HFFc6 (cell line): ENCODE results near the gene PAPPA. TPM values are rescaled to one million over a fixed set of nuclear protein-coding genes. Genes with fewer than 3 reads are reported as not detected.

Source experiments
- DNase-seq: peaks from one replicate; pipeline ENCODE4 v3.0.0-alpha.2; 2018
- H3K27ac Mint-ChIP-seq: 2 replicates; pipeline ENCODE4 v1.8.0; 2020; ENCODE audit warnings: mild to moderate bottlenecking, mixed read lengths
- H3K27me3 Mint-ChIP-seq: 2 replicates; pipeline ENCODE4 v1.8.0; 2021; ENCODE audit warnings: mild to moderate bottlenecking, moderate library complexity, mixed read lengths; ENCODE audit not compliant: insufficient read depth
- H3K36me3 Mint-ChIP-seq: 2 replicates; pipeline ENCODE4 v1.8.0; 2021; ENCODE audit warnings: low read depth, mixed read lengths
- H3K4me1 Mint-ChIP-seq: 2 replicates; pipeline ENCODE4 v1.8.0; 2020; ENCODE audit warnings: low read depth, mixed read lengths
- H3K4me3 Mint-ChIP-seq: 2 replicates; pipeline ENCODE4 v1.8.0; 2020; ENCODE audit warnings: mild to moderate bottlenecking, moderate library complexity, mixed read lengths
- H3K9me3 Mint-ChIP-seq: 2 replicates; pipeline ENCODE4 v1.8.0; 2020; ENCODE audit warnings: mild to moderate bottlenecking, mixed read lengths
- CTCF ChIP-seq: fragments of 200-600 bp; sonication (generic); IDR thresholded peaks from 2 replicates; pipeline ENCODE4 v1.5.0; 2021; ENCODE audit warnings: antibody characterized with exemption, mild to moderate bottlenecking
- total RNA-seq, 6 experiments: library from RNA; stranded (reverse); fragmentation: NEBNext Ultra II Directional; extraction: Animal tissue kit (Norgen Biotek cat#: 25700); gene quantifications; 2 replicates in 1 of 6; 3 replicates in 5 of 6; pipeline ENCODE4 v1.2.3, GENCODE V29; 2021

PAPPA gene
- total RNA-seq, 6 experiments from 2014 or later = 8.2 to 13.2 (median 12.3) TPM

DNA sequence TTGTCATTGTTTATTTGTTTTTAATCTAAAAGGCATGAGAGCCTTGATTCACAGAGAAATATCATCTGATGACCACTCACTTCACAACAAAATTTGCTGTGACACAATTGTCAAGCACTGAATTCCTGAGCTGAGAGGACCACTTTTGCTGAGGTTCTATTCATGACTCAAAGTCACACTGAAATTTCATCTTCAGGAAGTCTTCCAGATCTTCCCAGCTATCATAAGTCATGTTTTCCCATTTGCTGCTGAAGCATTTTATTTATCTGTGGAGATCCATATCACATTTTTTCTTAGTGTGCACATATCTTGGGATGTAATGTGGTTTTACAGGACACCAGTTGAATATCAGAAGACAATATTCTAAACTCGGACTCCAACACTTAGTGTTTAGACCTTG lies 278.5 kb downstream of the PAPPA start:
- Mint-ChIP-seq H3K4me1 (peaks cover 20% of the 10 kb centered on the region), H3K36me3 (no peaks in the 10 kb centered on the region), H3K27me3 (peaks cover 3% of the 10 kb centered on the region; the same call in 1 of the 2 replicates), H3K4me3 (no peak overlapping the region), H3K9me3 (no peaks in the 10 kb centered on the region), H3K27ac (no peak overlapping the region)
- TF ChIP-seq CTCF = no peak
- DNase-seq = peak; percentile 19

DNA sequence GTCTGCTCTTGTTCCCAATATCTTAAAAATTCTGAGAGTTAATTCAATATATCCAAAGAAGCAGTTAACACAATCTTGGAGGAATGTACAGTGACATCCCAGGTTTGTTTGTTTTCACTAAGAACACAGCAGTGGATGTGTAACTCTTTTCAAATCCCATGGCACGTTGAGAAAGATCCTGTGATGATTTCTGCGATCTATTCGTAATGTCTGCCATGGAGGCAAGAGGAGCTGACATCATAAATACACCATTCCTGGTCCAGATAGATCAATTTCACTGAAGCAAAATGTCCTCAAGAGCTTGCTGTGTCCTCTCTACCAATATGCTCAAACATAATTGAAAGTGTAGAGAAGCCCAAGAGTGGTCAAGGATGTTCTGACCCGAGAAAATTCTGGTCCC lies 280.7 kb downstream of the PAPPA start:
- no peaks in the 10 kb centered on the region for H3K9me3 Mint-ChIP-seq
- peaks cover 20% of the 10 kb centered on the region for H3K4me1 Mint-ChIP-seq
- no peak overlapping the region for H3K27ac Mint-ChIP-seq
- DNase-seq = no peak
- no peaks in the 10 kb centered on the region for H3K36me3 Mint-ChIP-seq
- no peak overlapping the region for H3K4me3 Mint-ChIP-seq
- H3K27me3 Mint-ChIP-seq = peaks cover 4% of the 10 kb centered on the region; the same call in 1 of the 2 replicates
- no peak for TF ChIP-seq CTCF

- TF ChIP-seq CTCF = no peak
- no peak for DNase-seq
- Mint-ChIP-seq H3K27ac (no peak overlapping the region), H3K36me3 (peaks cover 3% of the 10 kb centered on the region; the same call in 1 of the 2 replicates), H3K9me3 (no peaks in the 10 kb centered on the region), H3K4me1 (peaks cover 28% of the 10 kb centered on the region), H3K27me3 (peaks cover 1% of the 10 kb centered on the region; the same call in 1 of the 2 replicates), H3K4me3 (no peak overlapping the region)
Measured at GRCh38 chr9:116435706-116436105, 282.1 kb downstream of the PAPPA start.

DNA sequence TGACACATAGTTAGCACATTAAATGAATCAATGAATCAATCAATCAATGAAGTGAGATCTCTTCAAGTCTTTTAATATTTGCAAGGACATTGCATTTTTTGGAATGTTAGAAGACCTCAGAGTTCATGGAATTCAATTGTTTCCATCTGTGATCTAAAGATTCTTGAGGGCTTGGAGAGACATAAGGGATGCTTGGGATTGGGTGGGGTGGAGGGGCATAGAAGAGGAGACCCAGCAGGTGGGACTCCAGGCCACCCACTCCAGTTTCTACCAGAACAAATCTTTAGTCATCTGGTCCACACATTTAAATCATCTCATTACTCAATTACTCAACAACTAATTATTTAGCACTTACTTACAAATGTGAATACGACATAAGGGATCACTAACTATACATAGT lies 282.5 kb downstream of the PAPPA start:
- Mint-ChIP-seq H3K27ac (no peak overlapping the region), H3K9me3 (no peaks in the 10 kb centered on the region), H3K27me3 (peaks cover 1% of the 10 kb centered on the region; the same call in 1 of the 2 replicates), H3K36me3 (peaks cover 3% of the 10 kb centered on the region; the same call in 1 of the 2 replicates), H3K4me3 (no peak overlapping the region), H3K4me1 (peaks cover 28% of the 10 kb centered on the region)
- no peak for DNase-seq
- TF ChIP-seq CTCF = no peak

DNA sequence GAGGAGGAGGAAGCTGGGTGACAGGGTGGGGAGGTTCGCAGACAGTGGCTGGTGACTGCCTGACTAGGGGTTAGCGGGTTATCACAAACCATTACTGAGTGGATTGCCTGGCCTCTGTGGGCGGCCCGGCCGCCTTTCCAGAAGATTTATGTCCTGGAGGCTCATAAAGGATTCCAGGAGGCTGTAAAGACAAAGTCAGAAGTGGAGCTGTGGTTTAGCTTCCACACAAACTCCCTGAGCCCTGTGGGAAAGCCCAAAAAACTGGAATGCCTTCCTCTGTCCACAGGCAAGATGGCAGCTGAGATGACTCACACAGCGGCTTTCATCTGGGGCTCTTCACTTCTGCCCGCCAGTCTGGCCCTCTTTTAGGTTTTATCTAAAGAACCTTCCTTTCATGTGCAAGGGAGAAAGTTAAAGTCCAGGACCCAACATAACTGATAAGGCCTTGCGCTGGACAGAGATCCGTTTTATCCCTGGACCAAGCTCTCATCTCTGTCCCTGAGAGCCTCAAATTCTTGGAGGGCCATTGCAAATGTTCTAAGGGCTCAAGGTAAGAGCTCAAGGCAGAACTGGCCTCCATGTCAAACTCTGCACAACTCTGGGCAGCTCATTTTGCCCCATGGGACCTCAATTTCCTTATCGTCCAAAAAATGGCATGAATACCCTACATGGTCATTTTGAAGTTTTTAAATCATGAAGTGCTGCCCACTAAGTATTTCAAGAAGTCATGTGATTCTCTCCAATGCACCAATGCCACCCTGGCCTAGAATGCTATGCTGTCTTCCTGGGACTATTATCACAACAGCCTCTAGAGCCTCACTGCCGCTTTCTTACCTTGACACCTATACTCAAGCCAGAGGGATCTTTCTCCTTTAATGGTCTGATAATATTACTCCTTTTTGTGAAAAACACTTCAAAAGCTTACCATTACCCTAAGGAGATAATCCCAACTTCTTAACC lies 284.1 kb downstream of the PAPPA start:
- peaks cover 3% of the 10 kb centered on the region; the same call in 1 of the 2 replicates for H3K36me3 Mint-ChIP-seq
- H3K27ac Mint-ChIP-seq = no peak overlapping the region
- H3K4me1 Mint-ChIP-seq = peaks cover 18% of the 10 kb centered on the region
- DNase-seq = no peak
- no peak overlapping the region for H3K4me3 Mint-ChIP-seq
- H3K9me3 Mint-ChIP-seq = no peaks in the 10 kb centered on the region
- peaks cover 1% of the 10 kb centered on the region; the same call in 1 of the 2 replicates for H3K27me3 Mint-ChIP-seq
- no peak for TF ChIP-seq CTCF
